H1 (cell line): ENCODE results near the gene ATP7B. TPM values are rescaled to one million over a fixed set of nuclear protein-coding genes. Genes with fewer than 3 reads are reported as not detected.

Experiments used
- CTCF ChIA-PET: fragments of 300-600 bp; sonication (Branson Sonifier 250); formaldehyde crosslinking; loops from one replicate; lab custom pipeline; 2021; ENCODE audit not compliant: partially characterized antibody; lab: Charles Lee
- POLR2A ChIA-PET: fragments of 300-600 bp; sonication (Branson Sonifier 250); formaldehyde crosslinking; loops from one replicate; lab custom pipeline; 2021; ENCODE audit warnings: inconsistent platforms; ENCODE audit not compliant: partially characterized antibody; lab: Charles Lee
- DNase-seq, 2 experiments: peaks; one replicate each; pipeline versions ENCODE4 v3.0.0 to v3.0.0-alpha.2; 2010 to 2022; ENCODE audit warnings: low spot score in 2 of 2, low read depth in 1 of 2, mixed read lengths in 1 of 2
- FAIRE-seq: peaks from 2 replicates; lab custom pipeline; 2011; peaks lifted over from hg19 to GRCh38; lab: Jason Lieb, UNC
- H2AFZ ChIP-seq: 2 replicates; pipeline ENCODE4 v1.8.1; 2012; ENCODE audit warnings: low read length, inconsistent platforms
- H2AK5ac ChIP-seq: 2 replicates; pipeline ENCODE4 v1.6.1; 2013; ENCODE audit warnings: low read depth, low read length
- H2BK120ac ChIP-seq: replicated peaks from 2 replicates; pipeline ENCODE3; 2013; ENCODE audit warnings: low read depth, low read length, inconsistent platforms
- H2BK12ac ChIP-seq: 2 replicates; pipeline ENCODE4 v1.6.1; 2013; ENCODE audit warnings: low read depth, low read length
- H2BK15ac ChIP-seq: 2 replicates; pipeline ENCODE4 v1.6.1; 2013; ENCODE audit warnings: low read length
- H2BK20ac ChIP-seq: 2 replicates; pipeline ENCODE4 v1.6.1; 2013; ENCODE audit warnings: low read length
- H2BK5ac ChIP-seq: 2 replicates; pipeline ENCODE4 v1.6.1; 2013; ENCODE audit warnings: low read depth, low read length
- H3K14ac ChIP-seq: 2 replicates; pipeline ENCODE4 v1.6.1; 2013; ENCODE audit warnings: inconsistent platforms; ENCODE audit not compliant: insufficient read length
- H3K18ac ChIP-seq: 2 replicates; pipeline ENCODE4 v1.6.1; 2013; ENCODE audit warnings: low read length; ENCODE audit errors: extremely low read depth
- H3K23ac ChIP-seq: 2 replicates; pipeline ENCODE4 v1.6.1; 2013; ENCODE audit warnings: inconsistent platforms; ENCODE audit not compliant: insufficient read length
- H3K23me2 ChIP-seq: 2 replicates; pipeline ENCODE4 v1.6.1; 2013; ENCODE audit warnings: low read depth, low read length
- H3K27ac ChIP-seq: 2 replicates; pipeline ENCODE4 v1.6.1; 2011; ENCODE audit warnings: low read depth, low read length, inconsistent platforms
- H3K27me3 ChIP-seq, 4 experiments: replicated peaks in 1 of 4; 1 replicate in 1 of 4; 2 replicates in 3 of 4; pipeline versions ENCODE4 v1.6.1 to v1.8.1; 2011 to 2013; ENCODE audit warnings: low read length in 3 of 4, mild to moderate bottlenecking in 3 of 4, inconsistent platforms in 2 of 4, mixed read lengths in 2 of 4, moderate library complexity in 1 of 4; ENCODE audit not compliant: control insufficient read depth in 3 of 4, insufficient read depth in 3 of 4; ENCODE audit errors: extremely low read depth in 1 of 4
- H3K36me3 ChIP-seq, 4 experiments: 2 replicates each; pipeline versions ENCODE4 v1.6.1 to v1.8.1; 2011 to 2013; ENCODE audit warnings: mild to moderate bottlenecking in 4 of 4, low read length in 3 of 4, moderate library complexity in 2 of 4, control low read depth in 1 of 4, inconsistent platforms in 1 of 4; ENCODE audit not compliant: insufficient read depth in 4 of 4, control insufficient read depth in 2 of 4
- H3K4ac ChIP-seq: replicated peaks from 2 replicates; pipeline ENCODE3; 2013; ENCODE audit warnings: low read length, low read depth, mixed read lengths, inconsistent platforms; ENCODE audit not compliant: insufficient read length
- H3K4me1 ChIP-seq, 4 experiments: replicated peaks in 1 of 4; 1 replicate in 1 of 4; 2 replicates in 3 of 4; pipeline versions ENCODE4 v1.6.1 to v1.8.1; 2011 to 2013; ENCODE audit warnings: low read length in 3 of 4, inconsistent platforms in 2 of 4, mixed read lengths in 1 of 4; ENCODE audit not compliant: insufficient read depth in 4 of 4, control insufficient read depth in 3 of 4
- H3K4me2 ChIP-seq, 2 experiments: 2 replicates each; pipeline versions ENCODE4 v1.6.1 to v1.8.1; 2011 to 2013; ENCODE audit warnings: low read depth in 2 of 2, low read length in 2 of 2, control low read depth in 1 of 2, inconsistent platforms in 1 of 2, mild to moderate bottlenecking in 1 of 2; ENCODE audit not compliant: insufficient read depth in 1 of 2
- H3K4me3 ChIP-seq, 4 experiments: fragments of 200-600, 300-600 bp in 1 of 4; sonication (generic), shearing (Covaris generic), sonication (Bioruptor Twin) in 1 of 4; 2 replicates each; pipeline versions ENCODE4 v1.5.1 to v1.8.1; 2011 to 2016; ENCODE audit warnings: low read length in 4 of 4, low read depth in 3 of 4, control low read depth in 2 of 4, inconsistent platforms in 2 of 4, mild to moderate bottlenecking in 2 of 4, mixed read lengths in 1 of 4, moderate library complexity in 1 of 4; ENCODE audit not compliant: insufficient read depth in 2 of 4; ENCODE audit errors: extremely low read depth in 1 of 4
- H3K56ac ChIP-seq: replicated peaks from 2 replicates; pipeline ENCODE3; 2013; ENCODE audit warnings: low read depth, mild to moderate bottlenecking, mixed read lengths, low read length, inconsistent platforms; ENCODE audit not compliant: insufficient read length
- H3K79me1 ChIP-seq: 2 replicates; pipeline ENCODE4 v1.6.1; 2013; ENCODE audit warnings: low read depth, low read length, control low read depth
- H3K79me2 ChIP-seq, 2 experiments: 2 replicates each; pipeline versions ENCODE4 v1.6.1 to v1.8.1; 2012 to 2013; ENCODE audit warnings: low read length in 2 of 2, mild to moderate bottlenecking in 2 of 2, inconsistent platforms in 1 of 2; ENCODE audit not compliant: insufficient read depth in 2 of 2, control insufficient read depth in 1 of 2
- H3K9ac ChIP-seq, 4 experiments: replicated peaks in 1 of 4; 1 replicate in 1 of 4; 2 replicates in 3 of 4; pipeline versions ENCODE4 v1.6.1 to v1.8.1; 2011 to 2013; ENCODE audit warnings: low read depth in 3 of 4, low read length in 3 of 4, control low read depth in 2 of 4, mild to moderate bottlenecking in 2 of 4, moderate library complexity in 2 of 4, inconsistent platforms in 1 of 4; ENCODE audit errors: extremely low read depth in 1 of 4
- H3K9me3 ChIP-seq, 2 experiments: 2 replicates each; pipeline versions ENCODE4 v1.6.1 to v1.8.1; 2012 to 2013; ENCODE audit warnings: mild to moderate bottlenecking in 2 of 2, moderate library complexity in 2 of 2, control low read depth in 1 of 2, inconsistent platforms in 1 of 2, low read depth in 1 of 2, low read length in 1 of 2, mixed read lengths in 1 of 2; ENCODE audit not compliant: insufficient read depth in 2 of 2
- H4K20me1 ChIP-seq, 2 experiments: replicated peaks in 1 of 2; 2 replicates each; pipeline versions ENCODE3 to v1.8.1; 2011 to 2013; ENCODE audit warnings: inconsistent platforms in 2 of 2, low read length in 2 of 2, mild to moderate bottlenecking in 1 of 2; ENCODE audit not compliant: insufficient read depth in 2 of 2, control insufficient read depth in 1 of 2
- H4K5ac ChIP-seq: 2 replicates; pipeline ENCODE4 v1.6.1; 2013; ENCODE audit warnings: low read length, low read depth, mixed read lengths, inconsistent platforms; ENCODE audit not compliant: insufficient read length
- H4K8ac ChIP-seq: 2 replicates; pipeline ENCODE4 v1.8.0; 2013; ENCODE audit warnings: mild to moderate bottlenecking, moderate library complexity, low read length, inconsistent platforms; ENCODE audit not compliant: insufficient read depth; ENCODE audit errors: extremely low read depth
- H4K91ac ChIP-seq: replicated peaks from 2 replicates; pipeline ENCODE3; 2013; ENCODE audit warnings: low read length, mixed read lengths, inconsistent platforms; ENCODE audit not compliant: insufficient read length
- ATF3 ChIP-seq: IDR thresholded peaks from 2 replicates; pipeline ENCODE4 v1.6.1; 2011; ENCODE audit warnings: low read depth, mild to moderate bottlenecking, low read length; ENCODE audit not compliant: insufficient read depth
- CEBPB ChIP-seq: IDR thresholded peaks from 2 replicates; pipeline ENCODE4 v1.6.1; 2012; ENCODE audit warnings: low read depth, low read length
- CHD2 ChIP-seq: IDR thresholded peaks from 2 replicates; pipeline ENCODE4 v1.6.1; 2012; ENCODE audit warnings: low read length, improper control_type of control experiment
- CREB1 ChIP-seq: IDR thresholded peaks from 2 replicates; pipeline ENCODE4 v1.6.1; 2012; ENCODE audit warnings: inconsistent platforms
- FOSL1 ChIP-seq: IDR thresholded peaks from 2 replicates; pipeline ENCODE4 v1.6.1; 2011; ENCODE audit warnings: mild to moderate bottlenecking, low read depth, low read length, moderate library complexity; ENCODE audit not compliant: insufficient read depth
- KDM1A ChIP-seq: fragments of 200-600, 300-600 bp; sonication (generic); IDR thresholded peaks from 2 replicates; pipeline ENCODE4 v1.7.1; 2016; ENCODE audit warnings: mild to moderate bottlenecking, low read length, borderline replicate concordance
- RFX5 ChIP-seq: IDR thresholded peaks from 2 replicates; pipeline ENCODE4 v1.6.1; 2011; ENCODE audit warnings: low read depth, low read length, improper control_type of control experiment, borderline replicate concordance
- RNF2 ChIP-seq: fragments of 200-900, 300-1000 bp; sonication (generic); IDR thresholded peaks from 2 replicates; pipeline ENCODE4 v1.7.1; 2016; ENCODE audit warnings: borderline replicate concordance, low read depth, mild to moderate bottlenecking, antibody characterized with exemption, low read length; ENCODE audit not compliant: poor library complexity, severe bottlenecking; ENCODE audit errors: missing control alignments
- SIN3A ChIP-seq, 2 experiments: IDR thresholded peaks in 1 of 2; conservative IDR thresholded peaks in 1 of 2; 2 replicates each; pipeline ENCODE4 v1.6.1; 2011 to 2012; ENCODE audit warnings: low read length in 2 of 2, improper control_type of control experiment in 1 of 2, low read depth in 1 of 2, mild to moderate bottlenecking in 1 of 2
- SIRT6 ChIP-seq: IDR thresholded peaks from one replicate; pipeline ENCODE4 v1.7.1; 2012; ENCODE audit warnings: low read length, inconsistent platforms
- SIX5 ChIP-seq: IDR thresholded peaks from 2 replicates; pipeline ENCODE4 v1.6.1; 2011; ENCODE audit warnings: mild to moderate bottlenecking, low read depth, low read length
- SP2 ChIP-seq: IDR thresholded peaks from 2 replicates; pipeline ENCODE4 v1.6.1; 2012; ENCODE audit warnings: mild to moderate bottlenecking, low read length, inconsistent platforms
- TCF12 ChIP-seq: IDR thresholded peaks from 2 replicates; pipeline ENCODE4 v1.6.1; 2011; ENCODE audit warnings: low read depth, mild to moderate bottlenecking, low read length
- TEAD4 ChIP-seq: IDR thresholded peaks from 2 replicates; pipeline ENCODE4 v1.6.1; 2012; ENCODE audit warnings: low read depth, low read length, inconsistent platforms, mixed read lengths
- WGBS, 2 experiments: shearing (Covaris generic) in 1 of 2; methylation state at CpG; one replicate each; pipeline versions ENCODE4 v1.1.6 to v1.1.7; 2013 to 2015; ENCODE audit warnings: low lambda C conversion rate in 2 of 2, mixed read lengths in 2 of 2, inconsistent platforms in 1 of 2, low coverage in 1 of 2, missing lambda C conversion rate in 1 of 2; ENCODE audit not compliant: insufficient replicate concordance in 2 of 2, insufficient coverage in 1 of 2, insufficient read length in 1 of 2; ENCODE audit errors: extremely low coverage in 1 of 2, missing lambda C conversion rate in 1 of 2; 5-methylcytosine and 5-hydroxymethylcytosine counted together
- polyA plus RNA-seq, 7 experiments: library from polyadenylated mRNA; depleted of rRNA in 3 of 7; stranded (reverse) in 5 of 7; unstranded in 2 of 7; fragments of >200 nt in 5 of 7; fragments of 200-250 nt in 2 of 7; gene quantifications; 1 replicate in 5 of 7; 2 replicates in 1 of 7; 4 replicates in 1 of 7; pipeline versions ENCODE4 v1.2.1 to v1.2.3, GENCODE V29; 2011 to 2013; ENCODE audit warnings: missing spikeins in 2 of 7, mixed read lengths in 2 of 7
- total RNA-seq: library from RNA; stranded (reverse); fragmentation: NEBNext Ultra II Directional; extraction: Animal tissue kit (Norgen Biotek cat#: 25700); gene quantifications from 2 replicates; pipeline ENCODE4 v1.2.1, GENCODE V29; 2021

ATP7B gene
- total and polyA plus RNA-seq, 2 of the 8 experiments (the other 6 are each of a cell fraction or from before 2014, with no cell fraction given): 4.1 to 9.2 TPM

GRCh38 chr13:52029569-52029968 lies 18.3 kb upstream of the ATP7B start:
- no peak overlapping the region for H3K56ac ChIP-seq
- DNase-seq: no peak
- H3K4me2 ChIP-seq: no peak overlapping the region
- no peak overlapping the region for H2BK120ac ChIP-seq
- TF ChIP-seq RNF2 (no peak), SP2 (no peak), CEBPB (no peak), SIN3A (conservative IDR thresholded peaks at IDR 0.05 in 1 of 2, IDR thresholded peaks at IDR 0.05 in 1 of 2; ENCODE audit: low read depth in 1 of 2, low read length in 2 of 2) (no peak), CHD2 (no peak), TEAD4 (no peak), RFX5 (no peak), ATF3 (no peak), TCF12 (no peak), KDM1A (no peak), FOSL1 (no peak), CREB1 (no peak), SIX5 (no peak), SIRT6 (no peak)
- no peaks in the 10 kb centered on the region for H3K23me2 ChIP-seq
- no peak overlapping the region for H3K9ac ChIP-seq
- no peak overlapping the region for H2BK5ac ChIP-seq
- no peak overlapping the region for H4K91ac ChIP-seq
- no peaks in the 10 kb centered on the region for H3K4me1 ChIP-seq
- no peaks in the 10 kb centered on the region for H3K27me3 ChIP-seq
- ChIA-PET POLR2A (no interaction called here), CTCF (interaction anchor here (0.9 to 1.7 kb wide), 6 partner anchors 8 to 99 kb away, joined by 3 to 6 read pairs (median 4); partner anchors contain the start of gene NEK5)
- no peak overlapping the region for H3K23ac ChIP-seq
- H2BK20ac ChIP-seq: no peak overlapping the region
- H2AK5ac ChIP-seq: no peak overlapping the region
- no peaks in the 10 kb centered on the region for H3K79me1 ChIP-seq
- H3K36me3 ChIP-seq: peaks cover 3 to 51% (median 23%) of the 10 kb centered on the region in 4 experiments; a peak in 7 of 8 replicates
- no peak overlapping the region for H4K5ac ChIP-seq
- 94% methylated on average over 4 of the region's 4 CpGs; no CpG with 5 or more reads in 1 of the 2 experiments for WGBS, 2 experiments
- H3K4me3 ChIP-seq: no peak overlapping the region
- H3K4ac ChIP-seq: no peak overlapping the region
- peaks cover 12 to 14% of the 10 kb centered on the region in 2 experiments; a peak in 2 of 4 replicates for H3K9me3 ChIP-seq
- no peak overlapping the region for H2AFZ ChIP-seq
- no peaks in the 10 kb centered on the region for H4K20me1 ChIP-seq
- H2BK15ac ChIP-seq: no peak overlapping the region
- H2BK12ac ChIP-seq: no peak overlapping the region
- H3K14ac ChIP-seq: no peak overlapping the region
- H3K18ac ChIP-seq: no peak overlapping the region
- FAIRE-seq: no peak
- H3K27ac ChIP-seq: no peak overlapping the region
- H3K79me2 ChIP-seq: peaks cover 0 to 12% of the 10 kb centered on the region in 2 experiments; a peak in 2 of 4 replicates
- no peak overlapping the region for H4K8ac ChIP-seq
